Glutamatergic neuron (in vitro differentiated cells): ENCODE measurements around the gene MTARC2. TPM values are rescaled to one million over a fixed set of nuclear protein-coding genes. Genes with fewer than 3 reads are reported as not detected.

Experiments used
- DNase-seq: peaks from one replicate; pipeline ENCODE4 v3.0.0; 2022
- H3K27ac Mint-ChIP-seq: one replicate; pipeline ENCODE4 v1.8.0; 2020; ENCODE audit warnings: mild to moderate bottlenecking, mixed read lengths, inconsistent platforms; ENCODE audit not compliant: unreplicated experiment
- H3K27me3 Mint-ChIP-seq: one replicate; pipeline ENCODE4 v1.8.0; 2020; ENCODE audit warnings: mild to moderate bottlenecking, moderate library complexity, mixed read lengths, inconsistent platforms; ENCODE audit not compliant: unreplicated experiment
- H3K36me3 Mint-ChIP-seq: one replicate; pipeline ENCODE4 v1.8.0; 2020; ENCODE audit warnings: mild to moderate bottlenecking, mixed read lengths, inconsistent platforms; ENCODE audit not compliant: unreplicated experiment
- H3K4me1 Mint-ChIP-seq: one replicate; pipeline ENCODE4 v1.8.0; 2020; ENCODE audit warnings: mild to moderate bottlenecking, low read depth, mixed read lengths, inconsistent platforms; ENCODE audit not compliant: unreplicated experiment
- H3K4me3 Mint-ChIP-seq: one replicate; pipeline ENCODE4 v1.8.0; 2020; ENCODE audit warnings: mild to moderate bottlenecking, mixed read lengths, inconsistent platforms; ENCODE audit not compliant: unreplicated experiment
- H3K9me3 Mint-ChIP-seq: one replicate; pipeline ENCODE4 v1.8.0; 2020; ENCODE audit warnings: mild to moderate bottlenecking, moderate library complexity, mixed read lengths, inconsistent platforms; ENCODE audit not compliant: unreplicated experiment
- CTCF ChIP-seq: fragments of 200-600 bp; sonication (generic); IDR thresholded peaks from one replicate; pipeline ENCODE4 v1.5.0; 2021; ENCODE audit not compliant: partially characterized antibody, unreplicated experiment
- long read RNA-seq: library from polyadenylated mRNA; unstranded; transcript quantifications from one replicate; pipeline ENCODE4 v2.0.0, GENCODE V29; 2020; ENCODE audit not compliant: unreplicated experiment
- total RNA-seq: library from RNA; stranded (reverse); fragmentation: NEBNext Ultra II Directional; extraction: Animal tissue kit (Norgen Biotek cat#: 25700); gene quantifications from one replicate; pipeline ENCODE4 v1.2.1, GENCODE V29; 2021; ENCODE audit not compliant: unreplicated experiment

MTARC2 gene
- 3.0 TPM for total RNA-seq
- long read RNA-seq: 0 reads

DNA sequence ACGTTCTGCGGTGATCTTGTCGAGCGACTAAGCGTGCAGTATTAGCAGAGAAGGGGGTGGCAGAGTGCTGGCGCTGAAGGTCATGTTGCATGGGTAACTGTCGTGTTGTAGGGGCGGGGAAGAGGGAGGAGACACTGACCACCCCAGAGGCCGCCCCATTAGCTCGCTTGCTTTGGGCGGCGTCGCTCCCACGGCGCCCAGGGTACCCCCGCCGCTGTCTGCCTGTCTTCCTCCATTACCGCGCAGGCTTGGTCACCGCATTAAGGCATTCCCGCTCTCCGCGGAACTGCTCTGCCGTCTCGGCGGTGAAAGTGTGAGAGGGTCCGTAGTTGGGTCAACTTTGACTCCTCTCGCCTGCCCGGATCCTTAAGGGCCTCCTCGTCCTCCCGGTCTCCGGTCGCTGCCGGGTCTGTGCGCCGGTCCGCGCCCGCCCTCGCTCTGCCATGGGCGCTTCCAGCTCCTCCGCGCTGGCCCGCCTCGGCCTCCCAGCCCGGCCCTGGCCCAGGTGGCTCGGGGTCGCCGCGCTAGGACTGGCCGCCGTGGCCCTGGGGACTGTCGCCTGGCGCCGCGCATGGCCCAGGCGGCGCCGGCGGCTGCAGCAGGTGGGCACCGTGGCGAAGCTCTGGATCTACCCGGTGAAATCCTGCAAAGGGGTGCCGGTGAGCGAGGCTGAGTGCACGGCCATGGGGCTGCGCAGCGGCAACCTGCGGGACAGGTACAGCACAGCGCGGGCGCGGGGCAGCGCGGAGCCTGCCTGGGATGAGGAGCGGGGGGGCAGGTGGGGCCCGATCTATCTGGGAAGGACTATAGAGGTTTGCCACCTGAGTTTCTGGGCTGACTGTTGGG is at the start of gene MTARC2:
MTARC2 (plus strand) TSS at position 234 of the 846 bp plus-strand sequence; CDS start at position 444, 210 bp downstream.
- Mint-ChIP-seq H3K4me1 (peaks cover 19% of the 10 kb centered on the region), H3K9me3 (peaks cover 8% of the 10 kb centered on the region), H3K27me3 (peaks cover 2% of the 10 kb centered on the region), H3K36me3 (peaks cover 7% of the 10 kb centered on the region), H3K4me3 (peak within 1 kb of the TSS; percentile 85), H3K27ac (no peak within 1 kb of the TSS)
- peak; percentile 56 for DNase-seq
- TF ChIP-seq CTCF: no peak

DNA sequence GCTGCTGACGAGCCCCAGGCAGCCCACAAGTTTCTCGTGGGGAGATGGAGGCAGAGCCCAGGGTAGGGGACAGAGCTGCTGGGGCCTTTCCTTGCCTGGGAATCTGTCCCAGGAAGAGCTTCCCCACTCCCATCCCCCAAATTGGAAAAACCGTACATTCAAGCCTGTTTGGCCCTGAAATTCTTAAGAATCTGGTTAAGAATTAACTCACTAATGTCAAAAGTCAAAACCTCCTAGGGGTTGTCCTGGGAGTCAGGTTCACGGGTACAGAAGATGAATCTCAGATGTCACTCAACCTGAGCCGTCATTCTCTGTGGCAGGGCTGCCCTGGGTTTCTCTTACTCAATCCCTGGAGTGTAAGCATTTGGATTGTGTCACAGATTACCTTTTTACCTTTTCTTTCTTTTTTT is 49.5 kb upstream of the MTARC2 start:
- Mint-ChIP-seq H3K27me3 (no peaks in the 10 kb centered on the region), H3K27ac (no peak overlapping the region), H3K4me3 (no peak overlapping the region), H3K4me1 (peaks cover 2% of the 10 kb centered on the region), H3K36me3 (peaks cover 9% of the 10 kb centered on the region), H3K9me3 (peaks cover 2% of the 10 kb centered on the region)
- DNase-seq: no peak
- TF ChIP-seq CTCF: no peak

DNA sequence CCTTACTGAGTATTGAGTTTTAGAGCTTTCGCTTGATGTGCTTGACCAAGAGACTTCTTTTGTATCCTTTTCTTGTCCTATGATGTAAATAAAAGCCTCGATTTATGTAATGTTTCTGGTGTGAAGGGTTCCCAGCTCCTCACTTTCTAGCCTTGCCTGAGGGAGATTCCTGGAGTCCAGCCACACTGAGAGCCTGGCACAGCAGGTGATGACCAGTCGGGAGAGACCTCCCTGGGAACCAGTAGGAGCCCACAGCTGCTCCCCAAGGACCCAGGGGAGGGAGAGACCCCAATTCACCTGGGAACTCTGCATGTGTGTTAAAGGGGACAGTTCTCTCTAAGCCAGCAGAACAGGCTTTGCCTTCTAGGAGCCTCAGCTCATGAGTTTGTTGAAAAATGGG is 49.1 kb upstream of the MTARC2 start:
- DNase-seq: no peak
- peaks cover 2% of the 10 kb centered on the region for H3K9me3 Mint-ChIP-seq
- H3K27ac Mint-ChIP-seq: no peak overlapping the region
- peaks cover 9% of the 10 kb centered on the region for H3K36me3 Mint-ChIP-seq
- H3K4me1 Mint-ChIP-seq: peaks cover 2% of the 10 kb centered on the region
- TF ChIP-seq CTCF: no peak
- H3K27me3 Mint-ChIP-seq: no peaks in the 10 kb centered on the region
- H3K4me3 Mint-ChIP-seq: no peak overlapping the region

DNA sequence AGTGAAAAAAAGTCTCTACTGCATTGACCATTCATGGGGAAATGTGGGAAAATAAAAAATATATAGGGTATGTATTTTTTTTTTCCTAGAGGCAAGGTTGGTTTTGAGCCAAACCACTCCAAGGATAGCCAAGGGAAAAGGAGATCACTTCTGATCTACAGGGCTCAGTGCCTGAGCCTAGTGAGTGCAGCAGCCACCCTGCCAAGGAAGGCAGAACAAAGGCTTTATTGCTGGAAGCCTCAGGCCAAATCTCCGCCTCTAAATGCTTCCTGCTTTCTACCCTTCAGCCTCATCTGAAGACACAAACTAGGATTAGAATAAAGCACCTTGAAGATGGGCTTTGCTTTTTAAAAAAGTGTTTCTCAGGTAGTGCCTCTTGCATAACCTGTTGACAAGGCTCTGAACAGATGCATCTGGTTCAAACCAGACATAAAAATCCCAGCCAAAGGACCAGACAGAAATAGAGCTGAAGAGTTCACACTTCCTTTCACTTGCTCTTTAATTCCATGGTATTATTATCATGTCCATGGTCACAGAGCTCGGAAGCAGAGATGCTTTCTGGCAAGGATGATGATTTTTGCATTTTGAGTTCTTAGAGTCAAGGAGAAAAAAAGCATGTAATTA is 47.5 kb upstream of the MTARC2 start:
- no peak overlapping the region for H3K27ac Mint-ChIP-seq
- peaks cover 9% of the 10 kb centered on the region for H3K36me3 Mint-ChIP-seq
- DNase-seq: no peak
- H3K27me3 Mint-ChIP-seq: no peaks in the 10 kb centered on the region
- peaks cover 2% of the 10 kb centered on the region for H3K4me1 Mint-ChIP-seq
- no peak overlapping the region for H3K4me3 Mint-ChIP-seq
- TF ChIP-seq CTCF: no peak
- H3K9me3 Mint-ChIP-seq: peaks cover 2% of the 10 kb centered on the region

DNA sequence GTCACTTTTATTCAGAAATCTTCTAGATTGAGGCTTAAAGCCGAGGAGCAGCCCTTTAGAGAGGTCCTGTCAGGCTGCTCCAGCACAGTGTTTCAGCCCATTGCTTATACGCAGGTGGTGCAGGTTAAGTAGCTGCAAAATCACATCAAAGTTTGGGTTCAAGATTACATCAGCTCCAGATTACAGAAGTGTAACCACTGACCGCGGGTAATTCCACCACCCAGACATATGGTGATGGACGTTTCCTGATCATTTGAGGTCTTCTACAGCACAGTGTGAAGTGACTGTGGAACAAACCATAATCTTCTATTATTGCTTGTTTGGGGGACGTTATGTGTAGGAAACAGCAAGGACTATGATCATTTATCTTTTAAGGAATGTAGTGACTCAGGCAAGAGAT is 46.1 kb upstream of the MTARC2 start:
- Mint-ChIP-seq H3K9me3 (peaks cover 4% of the 10 kb centered on the region), H3K4me1 (peaks cover 2% of the 10 kb centered on the region), H3K4me3 (no peak overlapping the region), H3K36me3 (peaks cover 14% of the 10 kb centered on the region), H3K27me3 (no peaks in the 10 kb centered on the region), H3K27ac (no peak overlapping the region)
- TF ChIP-seq CTCF: no peak
- DNase-seq: no peak
